Neural crest cell (in vitro differentiated cells): ENCODE results near the gene NLRP3. TPM values are rescaled to one million over a fixed set of nuclear protein-coding genes. Genes with fewer than 3 reads are reported as not detected.
A peak's percentile ranks its signal among the peaks of the same experiment; 100 is the strongest.

Experiments
- DNase-seq: peaks from one replicate; pipeline ENCODE4 v3.0.0; 2021; ENCODE audit warnings: low read depth, mixed read lengths, low spot score
- H3K27ac Mint-ChIP-seq: one replicate; pipeline ENCODE4 v1.8.0; 2021; ENCODE audit warnings: mild to moderate bottlenecking, mixed read lengths; ENCODE audit not compliant: unreplicated experiment
- H3K27me3 Mint-ChIP-seq: 2 replicates; pipeline ENCODE4 v1.8.0; 2021; ENCODE audit warnings: low read depth, mild to moderate bottlenecking, mixed read lengths
- H3K36me3 Mint-ChIP-seq: 2 replicates; pipeline ENCODE4 v1.8.0; 2021; ENCODE audit warnings: low read depth, mild to moderate bottlenecking, mixed read lengths
- H3K4me1 Mint-ChIP-seq: 2 replicates; pipeline ENCODE4 v1.8.0; 2021; ENCODE audit warnings: mixed read lengths
- H3K4me3 Mint-ChIP-seq: one replicate; pipeline ENCODE4 v1.8.0; 2021; ENCODE audit warnings: mild to moderate bottlenecking, mixed read lengths
- H3K9me3 Mint-ChIP-seq: 2 replicates; pipeline ENCODE4 v1.8.0; 2021; ENCODE audit warnings: mixed read lengths
- CTCF ChIP-seq: fragments of 200-600 bp; sonication (generic); conservative IDR thresholded peaks from 2 replicates; pipeline ENCODE4 v1.5.0; 2021; ENCODE audit warnings: antibody characterized with exemption, mild to moderate bottlenecking
- total RNA-seq: library from RNA; stranded (reverse); gene quantifications from 2 replicates; pipeline ENCODE4 v1.2.1, GENCODE V29; 2021

Gene NLRP3
- total RNA-seq, 1 donor from 2014 or later, result 0.07 TPM

- H3K4me3 Mint-ChIP-seq, result no peak overlapping the region
- peaks cover 3% of the 10 kb centered on the region for H3K4me1 Mint-ChIP-seq
- H3K27me3 Mint-ChIP-seq, result peaks cover 9% of the 10 kb centered on the region
- H3K27ac Mint-ChIP-seq, result no peak overlapping the region
- H3K36me3 Mint-ChIP-seq, result no peaks in the 10 kb centered on the region
- no peak for DNase-seq
- TF ChIP-seq CTCF, result no peak
- peaks cover 2% of the 10 kb centered on the region for H3K9me3 Mint-ChIP-seq
These were observed 41.1 kb downstream of the NLRP3 start for GRCh38 chr1:247456914-247457639.

DNA sequence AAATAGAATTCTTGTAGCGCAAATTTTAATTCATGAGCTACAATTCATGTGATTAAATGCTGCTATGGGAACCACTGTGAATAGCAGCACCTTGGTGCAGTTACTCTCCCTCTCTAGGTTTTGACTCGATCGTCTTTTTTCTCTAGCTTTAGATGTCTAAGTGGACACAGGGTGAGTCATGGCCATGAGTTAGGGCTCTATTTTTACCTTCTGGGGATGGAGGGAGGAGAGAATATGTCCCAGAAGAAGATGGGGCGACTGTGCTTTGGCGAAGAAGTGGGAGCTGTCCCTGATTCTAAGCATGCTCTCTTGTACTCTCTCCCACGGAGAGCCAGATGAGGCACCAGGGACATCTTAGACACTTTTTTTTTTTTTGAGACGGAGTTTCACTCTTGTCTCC is 43.5 kb downstream of the NLRP3 start:
- H3K36me3 Mint-ChIP-seq, result no peaks in the 10 kb centered on the region
- DNase-seq, result no peak
- peaks cover 6% of the 10 kb centered on the region for H3K27me3 Mint-ChIP-seq
- no peak for TF ChIP-seq CTCF
- no peak overlapping the region for H3K4me3 Mint-ChIP-seq
- H3K9me3 Mint-ChIP-seq, result peaks cover 15% of the 10 kb centered on the region
- no peaks in the 10 kb centered on the region for H3K4me1 Mint-ChIP-seq
- no peak overlapping the region for H3K27ac Mint-ChIP-seq

- TF ChIP-seq CTCF, result no peak
- peak overlapping the region; percentile 28 for H3K27ac Mint-ChIP-seq
- H3K27me3 Mint-ChIP-seq, result no peaks in the 10 kb centered on the region
- no peaks in the 10 kb centered on the region for H3K36me3 Mint-ChIP-seq
- H3K4me1 Mint-ChIP-seq, result peaks cover 11% of the 10 kb centered on the region
- no peak overlapping the region for H3K4me3 Mint-ChIP-seq
- H3K9me3 Mint-ChIP-seq, result peaks cover 15% of the 10 kb centered on the region
- DNase-seq, result no peak
These were observed 49.8 kb downstream of the NLRP3 start for GRCh38 chr1:247465796-247466195.

- H3K27ac Mint-ChIP-seq, result no peak overlapping the region
- H3K36me3 Mint-ChIP-seq, result no peaks in the 10 kb centered on the region
- no peak for TF ChIP-seq CTCF
- no peak for DNase-seq
- H3K4me1 Mint-ChIP-seq, result peaks cover 11% of the 10 kb centered on the region
- no peak overlapping the region for H3K4me3 Mint-ChIP-seq
- H3K9me3 Mint-ChIP-seq, result peaks cover 13% of the 10 kb centered on the region
- no peaks in the 10 kb centered on the region for H3K27me3 Mint-ChIP-seq
These were observed 51.2 kb downstream of the NLRP3 start for GRCh38 chr1:247467129-247467528.

GRCh38 chr1:247468481-247469140 is 52.6 kb downstream of the NLRP3 start:
- peaks cover 2% of the 10 kb centered on the region for H3K9me3 Mint-ChIP-seq
- H3K27me3 Mint-ChIP-seq, result no peaks in the 10 kb centered on the region
- no peak overlapping the region for H3K4me3 Mint-ChIP-seq
- H3K4me1 Mint-ChIP-seq, result peaks cover 16% of the 10 kb centered on the region
- peak overlapping the region; percentile 38 for H3K27ac Mint-ChIP-seq
- TF ChIP-seq CTCF, result no peak
- no peaks in the 10 kb centered on the region for H3K36me3 Mint-ChIP-seq
- DNase-seq, result no peak
